IMR-90 (cell line): ENCODE data around the gene CAPN5. TPM values are rescaled to one million over a fixed set of nuclear protein-coding genes. Genes with fewer than 3 reads are reported as not detected.

Source experiments
- ATAC-seq: fragments of 200-7000 bp; cut with Tn5 transposase; 2 replicates; pipeline ENCODE4 v1.9.1; 2020; ENCODE audit warnings: low read depth, mild to moderate bottlenecking, moderate library complexity
- BruUV-seq: library from RNA; stranded (reverse); fragments of 400-500 nt; replicated peaks from 2 replicates; lab custom pipeline; 2021; lab: Mats Ljungman, UMichigan
- CTCF ChIA-PET: fragments of 300-600 bp; formaldehyde crosslinking; extraction: SDS; loops from one replicate; lab custom pipeline; 2021; ENCODE audit warnings: antibody characterized with exemption; lab: Yijun Ruan, JAX
- POLR2A ChIA-PET: fragments of 300-600 bp; sonication (Branson Sonifier 250); formaldehyde crosslinking; loops from one replicate; lab custom pipeline; 2022; ENCODE audit warnings: antibody characterized with exemption; ENCODE audit not compliant: unreplicated experiment; lab: Charles Lee
- DNase-seq: peaks from one replicate; pipeline ENCODE4 v3.0.0; 2013
- H2AFZ ChIP-seq: replicated peaks from 2 replicates; pipeline ENCODE3; 2013; ENCODE audit warnings: low read length, mild to moderate bottlenecking; ENCODE audit not compliant: poor library complexity
- H2AK5ac ChIP-seq: 2 replicates; pipeline ENCODE4 v1.6.1; 2013; ENCODE audit warnings: low read depth, low read length, inconsistent platforms
- H2AK9ac ChIP-seq: replicated peaks from 2 replicates; pipeline ENCODE3; 2013; ENCODE audit warnings: mild to moderate bottlenecking, low read depth, low read length, moderate library complexity; ENCODE audit not compliant: poor library complexity
- H2BK120ac ChIP-seq: 2 replicates; pipeline ENCODE4 v1.6.1; 2013; ENCODE audit warnings: low read depth, low read length, inconsistent platforms
- H2BK15ac ChIP-seq: 3 replicates; pipeline ENCODE4 v1.6.1; 2013; ENCODE audit warnings: low read depth, low read length, inconsistent platforms
- H2BK20ac ChIP-seq: 2 replicates; pipeline ENCODE4 v1.6.1; 2013; ENCODE audit warnings: low read depth, mild to moderate bottlenecking, inconsistent platforms, low read length, moderate library complexity
- H2BK5ac ChIP-seq: 2 replicates; pipeline ENCODE4 v1.6.1; 2013; ENCODE audit warnings: mild to moderate bottlenecking, low read depth, low read length, inconsistent platforms; ENCODE audit not compliant: poor library complexity, severe bottlenecking
- H3K14ac ChIP-seq: replicated peaks from 2 replicates; pipeline ENCODE4 v1.6.1; 2013; ENCODE audit warnings: low read depth, low read length, inconsistent platforms
- H3K18ac ChIP-seq: 2 replicates; pipeline ENCODE4 v1.6.1; 2013; ENCODE audit warnings: low read depth, low read length, control low read depth
- H3K23ac ChIP-seq: 2 replicates; pipeline ENCODE4 v1.6.1; 2013; ENCODE audit warnings: low read depth, low read length, inconsistent platforms
- H3K27ac ChIP-seq: 2 replicates; pipeline ENCODE4 v1.5.1; 2013; ENCODE audit warnings: mild to moderate bottlenecking, control low read depth, low read length; ENCODE audit not compliant: insufficient read depth
- H3K27me3 ChIP-seq: 2 replicates; pipeline ENCODE4 v1.6.1; 2013; ENCODE audit warnings: low read length; ENCODE audit not compliant: control insufficient read depth, insufficient read depth
- H3K36me3 ChIP-seq: 2 replicates; pipeline ENCODE4 v1.6.1; 2013; ENCODE audit warnings: low read length, mixed read lengths; ENCODE audit not compliant: control insufficient read depth, insufficient read depth
- H3K4ac ChIP-seq: 2 replicates; pipeline ENCODE4 v1.6.1; 2013; ENCODE audit warnings: low read depth, low read length, inconsistent platforms
- H3K4me1 ChIP-seq: 2 replicates; pipeline ENCODE4 v1.6.1; 2013; ENCODE audit warnings: low read length, mixed read lengths; ENCODE audit not compliant: control insufficient read depth, insufficient read depth
- H3K4me2 ChIP-seq: 2 replicates; pipeline ENCODE4 v1.6.1; 2013; ENCODE audit warnings: low read depth, mild to moderate bottlenecking, control low read depth, low read length, moderate library complexity
- H3K4me3 ChIP-seq: 2 replicates; pipeline ENCODE4 v1.5.1; 2013; ENCODE audit warnings: low read depth, mild to moderate bottlenecking, control low read depth, low read length, moderate library complexity; ENCODE audit not compliant: insufficient read depth
- H3K56ac ChIP-seq: 2 replicates; pipeline ENCODE4 v1.6.1; 2013; ENCODE audit warnings: low read length, inconsistent platforms; ENCODE audit not compliant: insufficient read depth; ENCODE audit errors: extremely low read depth
- H3K79me1 ChIP-seq, 2 experiments: 2 replicates each; pipeline ENCODE4 v1.6.1; 2013; ENCODE audit warnings: low read length in 2 of 2, inconsistent platforms in 1 of 2, low read depth in 1 of 2
- H3K9ac ChIP-seq: 2 replicates; pipeline ENCODE4 v1.6.1; 2013; ENCODE audit warnings: low read depth, low read length, control low read depth
- H3K9me1 ChIP-seq: 2 replicates; pipeline ENCODE4 v1.6.1; 2013; ENCODE audit warnings: low read length, inconsistent platforms; ENCODE audit not compliant: insufficient read depth
- H3K9me3 ChIP-seq: 2 replicates; pipeline ENCODE4 v1.6.1; 2013; ENCODE audit warnings: low read length; ENCODE audit not compliant: control insufficient read depth, insufficient read depth
- H4K20me1 ChIP-seq: 2 replicates; pipeline ENCODE4 v1.6.1; 2013; ENCODE audit warnings: low read length, inconsistent platforms; ENCODE audit not compliant: insufficient read depth
- H4K5ac ChIP-seq: 2 replicates; pipeline ENCODE4 v1.6.1; 2013; ENCODE audit warnings: mild to moderate bottlenecking, low read depth, low read length, control low read depth
- H4K8ac ChIP-seq, 2 experiments: 2 replicates each; pipeline ENCODE4 v1.6.1; 2013; ENCODE audit warnings: low read depth in 2 of 2, low read length in 2 of 2, control low read depth in 1 of 2, inconsistent platforms in 1 of 2
- H4K91ac ChIP-seq: 2 replicates; pipeline ENCODE4 v1.6.1; 2013; ENCODE audit warnings: low read depth, low read length, inconsistent platforms; ENCODE audit not compliant: insufficient read depth
- CEBPB ChIP-seq: IDR thresholded peaks from 2 replicates; pipeline ENCODE4 v1.6.1; 2012; ENCODE audit warnings: low read depth, low read length, improper control_type of control experiment
- FOS ChIP-seq: fragments of 150-350 bp; IDR thresholded peaks from 2 replicates; pipeline ENCODE4 v1.6.1; 2016; ENCODE audit warnings: low read depth, low read length
- MAFK ChIP-seq: IDR thresholded peaks from 2 replicates; pipeline ENCODE4 v1.6.1; 2012; ENCODE audit warnings: low read depth, low read length, improper control_type of control experiment
- MAZ ChIP-seq: IDR thresholded peaks from 2 replicates; pipeline ENCODE4 v1.6.1; 2012; ENCODE audit warnings: low read depth, mild to moderate bottlenecking, low read length, improper control_type of control experiment, moderate library complexity, borderline replicate concordance
- RCOR1 ChIP-seq: IDR thresholded peaks from 2 replicates; pipeline ENCODE4 v1.6.1; 2012; ENCODE audit warnings: mild to moderate bottlenecking, low read length, improper control_type of control experiment; ENCODE audit not compliant: insufficient replicate concordance
- SMC3 ChIP-seq: fragments of 150-350 bp; IDR thresholded peaks from 2 replicates; pipeline ENCODE4 v1.6.1; 2016; ENCODE audit warnings: low read depth, mild to moderate bottlenecking, antibody characterized with exemption, low read length, moderate library complexity
- WGBS, 2 experiments: methylation state at CpG; one replicate each; pipeline versions ENCODE4 v1.1.5 to v1.1.7; 2013; ENCODE audit warnings: missing lambda C conversion rate in 2 of 2; ENCODE audit not compliant: insufficient read length in 1 of 2; ENCODE audit errors: extremely low coverage in 2 of 2; 5-methylcytosine and 5-hydroxymethylcytosine counted together
- dilution Hi-C: fragments of 300-500 bp; cut with HindIII; formaldehyde crosslinking; loops from one replicate; pipeline ENCODE4 v1.14.3; 2018; ENCODE audit warnings: low sequenced_read_pairs; ENCODE audit not compliant: unreplicated experiment
- in situ Hi-C: fragments of 300-500 bp; cut with MboI; formaldehyde crosslinking; loops from 3 replicates; pipeline ENCODE4 v1.14.3; 2019; ENCODE audit warnings: low sequenced_read_pairs, inconsistent platforms, mixed read lengths
- intact Hi-C: fragments of 100-400 bp; cut with micrococcal nuclease; formaldehyde crosslinking; loops from 2 replicates; pipeline ENCODE4 v1.10.0; 2022
- polyA plus RNA-seq, 3 experiments: library from polyadenylated mRNA; depleted of rRNA; stranded (reverse); fragments of >200 nt; gene quantifications; 2 replicates each; pipeline ENCODE4 v1.2.3, GENCODE V29; 2012; ENCODE audit warnings: low replicate concordance in 1 of 3
- total RNA-seq: library from RNA; depleted of rRNA; stranded (reverse); fragments of >200 nt; gene quantifications from 2 replicates; pipeline ENCODE4 v1.2.3, GENCODE V29; 2012

CAPN5 gene
- total and polyA plus RNA-seq, 2 of the 4 experiments (the other 2 are of a cell fraction) = 8.1 to 24.0 TPM

GRCh38 chr11:77079666-77080065 is 12.9 kb downstream of the CAPN5 start:
- peaks cover 16% of the 10 kb centered on the region for H3K4me1 ChIP-seq
- H2BK5ac ChIP-seq = no peak overlapping the region
- WGBS, 2 experiments = no CpG with 5 or more reads among the region's 2 CpGs
- no peak overlapping the region for H2BK15ac ChIP-seq
- no peak overlapping the region for H2BK20ac ChIP-seq
- no peak overlapping the region for H3K4me3 ChIP-seq
- TF ChIP-seq SMC3 (no peak), CEBPB (no peak), FOS (no peak), MAFK (no peak), RCOR1 (no peak), MAZ (no peak)
- H2AK5ac ChIP-seq = no peak overlapping the region
- no peak overlapping the region for H2BK120ac ChIP-seq
- no peaks in the 10 kb centered on the region for H3K9me3 ChIP-seq
- DNase-seq = no peak
- H4K20me1 ChIP-seq = peaks cover 1% of the 10 kb centered on the region; the same call in 1 of the 2 replicates
- no peak for ATAC-seq
- no peak overlapping the region for H2AK9ac ChIP-seq
- H3K36me3 ChIP-seq = no peaks in the 10 kb centered on the region
- POLR2A ChIA-PET = no interaction called here
- peaks cover 6% of the 10 kb centered on the region; the same call in 1 of the 2 replicates for H3K9me1 ChIP-seq
- in situ Hi-C loops = no loop called here
- no peak overlapping the region for H3K27ac ChIP-seq
- H4K5ac ChIP-seq = no peak overlapping the region
- H3K9ac ChIP-seq = no peak overlapping the region
- no peak overlapping the region for H3K4me2 ChIP-seq
- no peak overlapping the region for H3K23ac ChIP-seq
- CTCF ChIA-PET = interaction anchor here (0.5 kb wide), 1 partner anchor 32 kb away, joined by 5 read pairs; no protein-coding TSS in a partner anchor
- intact Hi-C loops = no loop called here
- no peak overlapping the region for H3K18ac ChIP-seq
- no peak overlapping the region for H3K14ac ChIP-seq
- H2AFZ ChIP-seq = no peak overlapping the region
- no peak overlapping the region for H4K91ac ChIP-seq
- no TSS peak for BruUV-seq
- dilution Hi-C loops = no loop called here
- no peak overlapping the region for H3K56ac ChIP-seq
- no peaks in the 10 kb centered on the region for H3K27me3 ChIP-seq
- peaks cover 10 to 31% of the 10 kb centered on the region in 2 experiments for H3K79me1 ChIP-seq
- no peak overlapping the region for H3K4ac ChIP-seq
- H4K8ac ChIP-seq = no peak overlapping the region
